ENCODE results near the gene CDC42SE2.
"Not testable (repeated sequence)": the region's sequence is repeated elsewhere in the genome, so short reads cannot be mapped to it uniquely, and the experiment has no call there.

Gene CDC42SE2

DNA sequence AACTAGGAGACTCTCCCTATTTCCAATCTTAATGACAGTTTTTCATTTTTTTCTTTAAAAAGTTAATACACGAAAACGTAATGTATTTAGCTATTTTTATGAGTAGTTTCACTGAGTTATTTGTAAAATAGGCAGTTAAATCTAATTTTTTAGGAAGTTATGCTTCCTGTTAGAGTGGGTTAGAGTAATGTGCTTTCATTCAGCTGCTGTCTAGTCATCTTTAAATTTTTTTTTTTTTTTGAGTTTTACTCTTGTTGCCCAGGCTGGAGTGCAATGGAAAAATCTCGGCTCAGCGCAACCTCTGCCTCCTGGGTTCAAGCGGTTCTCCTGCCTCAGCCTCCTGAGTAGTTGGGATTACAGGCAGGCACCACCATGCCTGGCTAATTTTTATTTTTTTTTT, 34.0 kb downstream of the CDC42SE2 start:
- H3K4me3 ChIP-seq (ENCODE audit: low read depth, low read length), result no peak overlapping the region
- no peak for DNase-seq (ENCODE audit: low read depth)
- TF ChIP-seq, protein P1, sequence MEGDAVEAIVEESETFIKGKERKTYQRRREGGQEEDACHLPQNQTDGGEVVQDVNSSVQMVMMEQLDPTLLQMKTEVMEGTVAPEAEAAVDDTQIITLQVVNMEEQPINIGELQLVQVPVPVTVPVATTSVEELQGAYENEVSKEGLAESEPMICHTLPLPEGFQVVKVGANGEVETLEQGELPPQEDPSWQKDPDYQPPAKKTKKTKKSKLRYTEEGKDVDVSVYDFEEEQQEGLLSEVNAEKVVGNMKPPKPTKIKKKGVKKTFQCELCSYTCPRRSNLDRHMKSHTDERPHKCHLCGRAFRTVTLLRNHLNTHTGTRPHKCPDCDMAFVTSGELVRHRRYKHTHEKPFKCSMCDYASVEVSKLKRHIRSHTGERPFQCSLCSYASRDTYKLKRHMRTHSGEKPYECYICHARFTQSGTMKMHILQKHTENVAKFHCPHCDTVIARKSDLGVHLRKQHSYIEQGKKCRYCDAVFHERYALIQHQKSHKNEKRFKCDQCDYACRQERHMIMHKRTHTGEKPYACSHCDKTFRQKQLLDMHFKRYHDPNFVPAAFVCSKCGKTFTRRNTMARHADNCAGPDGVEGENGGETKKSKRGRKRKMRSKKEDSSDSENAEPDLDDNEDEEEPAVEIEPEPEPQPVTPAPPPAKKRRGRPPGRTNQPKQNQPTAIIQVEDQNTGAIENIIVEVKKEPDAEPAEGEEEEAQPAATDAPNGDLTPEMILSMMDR (IDR thresholded peaks at IDR 0.05; ENCODE audit: insufficient read depth, low read depth, low read length, missing control alignments), result no peak

DNA sequence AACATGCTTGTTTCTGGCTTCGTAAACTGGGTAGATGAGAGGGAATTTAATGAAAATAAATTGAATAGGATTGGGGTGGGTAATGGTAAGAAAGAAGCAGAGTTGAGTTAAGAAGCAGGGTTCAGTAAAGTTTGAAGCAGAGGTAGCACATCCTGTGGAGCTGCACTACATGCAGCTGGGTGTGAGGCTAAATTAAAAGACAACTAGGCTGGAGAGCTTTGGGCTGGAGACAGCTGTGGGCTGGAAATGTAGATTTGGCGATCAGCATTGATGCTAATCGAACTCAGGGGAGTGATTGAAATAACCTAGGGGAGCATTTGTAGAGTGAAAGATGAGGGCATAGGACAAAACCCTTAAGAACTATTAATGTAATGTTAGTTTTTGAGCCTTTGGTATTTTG, 35.6 kb downstream of the CDC42SE2 start:
- no peak overlapping the region for H3K4me3 ChIP-seq (ENCODE audit: low read depth, low read length)
- TF ChIP-seq, protein P1 (IDR thresholded peaks at IDR 0.05; ENCODE audit: insufficient read depth, low read depth, low read length, missing control alignments), result no peak
- no peak for DNase-seq (ENCODE audit: low read depth)

GRCh38 chr5:131302506-131302905, 38.7 kb downstream of the CDC42SE2 start:
- no peak overlapping the region for H3K4me3 ChIP-seq (ENCODE audit: low read depth, low read length)
- no peak for DNase-seq (ENCODE audit: low read depth)
- TF ChIP-seq, protein P1 (IDR thresholded peaks at IDR 0.05; ENCODE audit: insufficient read depth, low read depth, low read length, missing control alignments), result no peak

- no peak for DNase-seq (ENCODE audit: low read depth)
- no peak overlapping the region for H3K4me3 ChIP-seq (ENCODE audit: low read depth, low read length)
- TF ChIP-seq, protein P1 (IDR thresholded peaks at IDR 0.05; ENCODE audit: insufficient read depth, low read depth, low read length, missing control alignments), result no peak
These were observed 39.7 kb downstream of the CDC42SE2 start for GRCh38 chr5:131303537-131303936.

DNA sequence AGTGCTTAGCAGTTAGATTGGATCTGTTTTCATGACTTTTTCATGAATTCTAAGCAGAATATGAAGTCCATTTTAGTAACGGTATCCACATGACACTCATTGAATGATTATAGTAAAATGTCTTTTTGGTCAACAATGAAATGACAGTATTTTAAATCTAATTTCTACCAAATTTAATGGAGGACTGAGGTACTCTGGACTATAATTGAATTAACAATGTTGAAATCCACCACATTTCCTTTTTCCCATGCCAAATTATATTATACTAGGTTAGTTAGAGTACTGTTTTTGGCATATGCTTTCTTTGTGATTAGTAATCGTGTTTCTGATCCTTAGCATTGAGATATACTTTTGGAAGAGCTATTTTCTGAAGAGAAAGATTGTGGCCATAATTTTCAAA, 40.6 kb downstream of the CDC42SE2 start:
- DNase-seq (ENCODE audit: low read depth), result no peak
- H3K4me3 ChIP-seq (ENCODE audit: low read depth, low read length), result no peak overlapping the region
- TF ChIP-seq, protein P1 (IDR thresholded peaks at IDR 0.05; ENCODE audit: insufficient read depth, low read depth, low read length, missing control alignments), result no peak

DNA sequence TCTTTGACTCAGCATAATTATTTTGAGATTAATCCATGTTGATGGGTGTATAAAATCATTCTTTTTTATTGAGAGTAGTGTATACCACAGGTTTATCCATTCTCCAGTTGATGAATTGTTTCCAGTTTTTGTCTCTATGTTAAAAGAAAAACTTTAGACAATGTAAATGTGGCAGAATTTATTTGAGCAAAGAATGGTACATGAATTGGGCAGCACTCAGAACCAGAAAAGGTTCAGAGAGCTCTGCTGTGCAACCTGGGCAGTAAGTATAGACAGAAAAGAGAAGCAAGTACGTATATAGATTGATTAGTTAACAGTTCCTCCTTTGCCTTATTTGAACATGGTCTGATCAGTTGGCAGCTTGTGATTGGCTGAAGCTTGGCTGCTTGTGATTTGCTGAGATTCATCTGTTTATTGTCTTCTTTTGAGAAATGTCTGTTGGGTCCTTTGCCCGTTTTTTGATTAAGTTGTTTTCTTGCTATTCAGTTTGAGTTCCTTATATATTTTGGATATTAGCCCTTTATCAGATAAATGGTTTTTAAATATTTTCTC, 41.4 kb downstream of the CDC42SE2 start:
- no peak overlapping the region for H3K4me3 ChIP-seq (ENCODE audit: low read depth, low read length)
- DNase-seq (ENCODE audit: low read depth), result no peak
- TF ChIP-seq, protein P1 (IDR thresholded peaks at IDR 0.05; ENCODE audit: insufficient read depth, low read depth, low read length, missing control alignments), result no peak

- TF ChIP-seq, protein P1 (IDR thresholded peaks at IDR 0.05; ENCODE audit: insufficient read depth, low read depth, low read length, missing control alignments), result no peak
- DNase-seq (ENCODE audit: low read depth), result no peak
- H3K4me3 ChIP-seq (ENCODE audit: low read depth, low read length), result no peak overlapping the region
These were observed 42.1 kb downstream of the CDC42SE2 start for GRCh38 chr5:131305906-131306305.

GRCh38 chr5:131312235-131312772, 48.5 kb downstream of the CDC42SE2 start:
- H3K4me3 ChIP-seq (ENCODE audit: low read depth, low read length), result not testable (repeated sequence)

More at GRCh38 chr5:131312235-131312772, 48.5 kb downstream of the CDC42SE2 start:
- not testable (repeated sequence) for DNase-seq (ENCODE audit: low read depth)

Data from GM12865 (cell line).